CD4-positive, CD25-positive, alpha-beta regulatory T cell (primary cell): ENCODE measurements around the gene EFCAB10. TPM values are rescaled to one million over a fixed set of nuclear protein-coding genes. Genes with fewer than 3 reads are reported as not detected.
A peak's percentile ranks its signal among the peaks of the same experiment; 100 is the strongest.
"Not testable (repeated sequence)": the region's sequence is repeated elsewhere in the genome, so short reads cannot be mapped to it uniquely, and the experiment has no call there.

Source experiments
- ATAC-seq, 2 donors: fragments of 150-1000 bp; cut with Tn5 transposase; one replicate each; pipeline ENCODE4 v1.10.0; 2021; ENCODE audit warnings: low read depth in 2 of 2, moderate number of reproducible peaks in 2 of 2, moderate library complexity in 1 of 2
- DNase-seq, 3 donors: peaks; one replicate each; pipeline versions ENCODE4 v3.0.0 to v3.0.0-alpha.2; 2012 to 2022; ENCODE audit warnings: mixed read lengths in 1 of 3
- H3K27ac ChIP-seq: one replicate; pipeline ENCODE4 v1.7.0; 2013; ENCODE audit warnings: mild to moderate bottlenecking, low read length; ENCODE audit not compliant: insufficient read depth, poor library complexity, severe bottlenecking
- H3K27me3 ChIP-seq: one replicate; pipeline ENCODE4 v1.7.0; 2013; ENCODE audit warnings: low read length; ENCODE audit not compliant: control insufficient read depth, insufficient read depth
- H3K36me3 ChIP-seq: one replicate; pipeline ENCODE4 v1.7.0; 2013; ENCODE audit warnings: mild to moderate bottlenecking, low read length, moderate library complexity; ENCODE audit not compliant: control insufficient read depth, insufficient read depth
- H3K4me1 ChIP-seq: 2 replicates; pipeline ENCODE4 v1.7.0; 2013; ENCODE audit warnings: mild to moderate bottlenecking, low read length; ENCODE audit not compliant: insufficient read depth, control insufficient read depth, poor library complexity, severe bottlenecking
- H3K4me3 ChIP-seq: one replicate; pipeline ENCODE4 v1.7.0; 2013; ENCODE audit warnings: low read depth, mild to moderate bottlenecking, low read length, moderate library complexity
- H3K9me3 ChIP-seq, 2 experiments: 1 replicate in 1 of 2; 2 replicates in 1 of 2; pipeline ENCODE4 v1.7.0; 2013; ENCODE audit warnings: low read length in 2 of 2, mild to moderate bottlenecking in 1 of 2, moderate library complexity in 1 of 2; ENCODE audit not compliant: control insufficient read depth in 2 of 2
- H3K27ac Mint-ChIP-seq, 3 donors: one replicate each; pipeline ENCODE4 v1.8.0; 2020 to 2022; ENCODE audit warnings: mild to moderate bottlenecking in 3 of 3, mixed read lengths in 3 of 3, moderate library complexity in 2 of 3
- H3K27me3 Mint-ChIP-seq: one replicate; pipeline ENCODE4 v1.8.0; 2022; ENCODE audit warnings: mild to moderate bottlenecking, mixed read lengths
- H3K36me3 Mint-ChIP-seq: one replicate; pipeline ENCODE4 v1.8.0; 2020; ENCODE audit warnings: mixed read lengths
- H3K4me1 Mint-ChIP-seq, 4 donors: one replicate each; pipeline ENCODE4 v1.8.0; 2020 to 2022; ENCODE audit warnings: mixed read lengths in 4 of 4, mild to moderate bottlenecking in 1 of 4
- H3K4me3 Mint-ChIP-seq, 4 donors: one replicate each; pipeline ENCODE4 v1.8.0; 2020 to 2022; ENCODE audit warnings: mild to moderate bottlenecking in 4 of 4, mixed read lengths in 4 of 4, moderate library complexity in 3 of 4
- H3K9me3 Mint-ChIP-seq, 7 donors: one replicate each; pipeline ENCODE4 v1.8.0; 2020 to 2022; ENCODE audit warnings: mixed read lengths in 7 of 7, mild to moderate bottlenecking in 3 of 7, moderate library complexity in 2 of 7
- polyA plus RNA-seq, 4 donors: library from polyadenylated mRNA; unstranded; fragments of 300-500 nt; fragmentation: Illumina TruSeq; gene quantifications; one replicate each; pipeline ENCODE4 v1.2.3, GENCODE V29; 2021
- total RNA-seq: library from RNA; stranded (reverse); gene quantifications from one replicate; pipeline ENCODE4 v1.2.3, GENCODE V29; 2022

Gene EFCAB10
- total and polyA plus RNA-seq, 5 donors from 2014 or later = 0.86 TPM; not detected in 4

- H3K27me3 ChIP-seq = no peaks in the 10 kb centered on the region
- H3K27ac Mint-ChIP-seq = no peak overlapping the region
- DNase-seq (no peak), ATAC-seq (no peak)
- no peaks in the 10 kb centered on the region for H3K4me1 ChIP-seq
- H3K4me3 ChIP-seq = no peak overlapping the region
- no peak overlapping the region for H3K27ac ChIP-seq
- H3K4me3 Mint-ChIP-seq = no peak overlapping the region
- no peaks in the 10 kb centered on the region for H3K4me1 Mint-ChIP-seq
- H3K27me3 Mint-ChIP-seq = no peaks in the 10 kb centered on the region
- H3K36me3 Mint-ChIP-seq = peaks cover 28% of the 10 kb centered on the region
- peaks cover 37% of the 10 kb centered on the region for H3K36me3 ChIP-seq
- no peaks in the 10 kb centered on the region for H3K9me3 ChIP-seq
- H3K9me3 Mint-ChIP-seq = no peaks in the 10 kb centered on the region
Observed at GRCh38 chr7:105610165-105610930, 29.1 kb upstream of the EFCAB10 start.

- no peaks in the 10 kb centered on the region for H3K9me3 ChIP-seq
- H3K9me3 Mint-ChIP-seq = no peaks in the 10 kb centered on the region
- H3K4me3 ChIP-seq = no peak overlapping the region
- H3K36me3 Mint-ChIP-seq = peaks cover 16% of the 10 kb centered on the region
- DNase-seq (no peak), ATAC-seq (no peak)
- H3K4me1 ChIP-seq = no peaks in the 10 kb centered on the region
- peaks cover 6% of the 10 kb centered on the region for H3K27me3 Mint-ChIP-seq
- H3K36me3 ChIP-seq = no peaks in the 10 kb centered on the region
- H3K27me3 ChIP-seq = no peaks in the 10 kb centered on the region
- H3K27ac Mint-ChIP-seq = no peak overlapping the region
- H3K27ac ChIP-seq = no peak overlapping the region
- H3K4me1 Mint-ChIP-seq = peaks cover 0 to 6% (median 1%) of the 10 kb centered on the region in 4 donors
- no peak overlapping the region for H3K4me3 Mint-ChIP-seq
Observed at GRCh38 chr7:105602325-105603305, 21.3 kb upstream of the EFCAB10 start.

DNA sequence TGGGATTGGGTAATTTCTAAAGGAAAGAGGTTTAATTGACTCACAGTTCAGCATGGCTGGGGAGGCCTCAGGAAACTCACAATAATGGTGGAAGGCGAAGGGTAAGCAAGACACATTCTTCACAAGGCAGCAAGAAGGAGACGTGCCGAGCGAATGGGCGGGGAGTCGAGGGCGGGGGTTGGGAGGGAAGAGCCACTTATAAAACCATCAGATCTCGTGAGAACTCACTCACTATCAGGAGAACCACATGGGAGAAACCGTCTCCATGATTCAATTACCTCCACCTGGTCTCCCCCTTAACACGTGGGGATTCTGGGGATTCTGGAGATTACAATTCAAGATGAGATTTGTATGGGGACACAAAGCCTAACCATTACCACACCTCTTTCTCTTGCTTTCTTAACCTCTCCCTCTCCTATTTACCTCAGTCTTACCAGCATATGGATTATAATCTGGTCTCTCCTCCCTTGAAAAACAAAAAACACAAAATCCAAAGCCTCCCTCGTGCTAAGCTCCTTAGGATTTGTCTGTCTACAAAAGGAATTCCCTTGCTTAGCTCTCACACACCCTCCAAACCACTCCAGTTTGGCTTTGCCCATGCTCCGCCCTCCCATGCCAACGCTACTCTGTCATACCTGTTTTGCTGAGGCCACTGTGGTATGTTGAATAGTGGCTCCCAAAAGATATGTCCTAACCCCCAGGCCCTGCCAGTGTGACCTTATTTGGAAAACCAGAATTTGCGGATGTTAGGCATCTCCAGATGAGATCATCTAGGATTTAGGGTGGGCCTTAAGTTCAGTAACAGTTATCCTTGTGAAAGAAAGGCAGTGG, 19.6 kb upstream of the EFCAB10 start:
- H3K9me3 Mint-ChIP-seq = no peaks in the 10 kb centered on the region
- peak overlapping the region in 1 of 3 donors; percentile 66 for H3K27ac Mint-ChIP-seq
- no peak overlapping the region for H3K4me3 Mint-ChIP-seq
- DNase-seq (no peak), ATAC-seq (no peak)
- peaks cover 12% of the 10 kb centered on the region for H3K36me3 Mint-ChIP-seq
- no peak overlapping the region for H3K27ac ChIP-seq
- H3K4me1 Mint-ChIP-seq = peaks cover 0 to 6% (median 1%) of the 10 kb centered on the region in 4 donors
- H3K36me3 ChIP-seq = no peaks in the 10 kb centered on the region
- no peaks in the 10 kb centered on the region for H3K4me1 ChIP-seq
- H3K9me3 ChIP-seq = no peaks in the 10 kb centered on the region
- H3K27me3 ChIP-seq = no peaks in the 10 kb centered on the region
- no peak overlapping the region for H3K4me3 ChIP-seq
- H3K27me3 Mint-ChIP-seq = peaks cover 12% of the 10 kb centered on the region

DNA sequence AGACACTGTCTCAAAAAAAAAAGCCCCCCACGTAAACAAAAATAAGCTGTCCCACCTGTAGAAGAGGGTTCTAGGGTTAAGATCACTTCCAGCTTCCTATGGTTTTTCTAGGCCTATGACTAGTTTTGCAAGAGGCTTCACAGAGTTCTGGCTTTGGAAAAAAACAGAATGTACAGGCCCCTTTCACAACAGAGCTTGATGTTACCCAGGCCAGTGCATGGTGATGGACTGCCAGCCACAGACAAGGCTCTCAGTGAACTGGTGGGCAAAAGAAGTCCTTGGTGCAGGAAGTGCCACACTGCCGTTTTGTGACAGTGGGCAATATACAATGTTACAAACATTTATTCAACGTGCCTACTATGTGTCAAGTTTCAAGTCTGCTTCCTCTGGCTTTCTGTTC, 18.3 kb upstream of the EFCAB10 start:
- Histone ChIP-seq H3K4me1 (no peaks in the 10 kb centered on the region), H3K27ac (no peak overlapping the region), H3K36me3 (no peaks in the 10 kb centered on the region), H3K27me3 (no peaks in the 10 kb centered on the region), H3K4me3 (no peak overlapping the region), H3K9me3 (no peaks in the 10 kb centered on the region)
- peak overlapping the region in 1 of 3 donors; percentile 43 for H3K27ac Mint-ChIP-seq
- H3K9me3 Mint-ChIP-seq = no peaks in the 10 kb centered on the region
- no peak overlapping the region for H3K4me3 Mint-ChIP-seq
- ATAC-seq (no peak), DNase-seq (no peak)
- peaks cover 12% of the 10 kb centered on the region for H3K27me3 Mint-ChIP-seq
- peaks cover 8% of the 10 kb centered on the region for H3K36me3 Mint-ChIP-seq
- H3K4me1 Mint-ChIP-seq = peaks cover 0 to 6% (median 0%) of the 10 kb centered on the region in 4 donors

DNA sequence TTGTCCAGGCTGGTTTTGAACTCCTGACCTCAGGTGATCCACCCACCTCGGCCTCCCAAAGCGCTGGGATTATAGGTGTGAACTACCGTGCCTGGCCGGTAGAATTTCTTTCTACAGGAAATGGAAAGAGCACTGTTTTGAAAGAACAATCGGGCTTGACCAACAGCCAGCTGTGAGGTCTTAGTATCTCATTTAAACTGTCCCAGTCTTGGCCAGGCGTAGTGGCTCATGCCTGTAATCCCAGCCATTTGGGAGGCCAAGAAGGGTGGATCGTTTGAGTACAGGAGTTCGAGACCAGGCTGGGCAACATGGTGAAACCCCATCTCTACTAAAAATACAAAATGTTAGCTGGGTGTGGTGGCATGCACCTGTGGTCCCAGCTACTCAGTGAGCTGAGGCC, 17.8 kb upstream of the EFCAB10 start:
- not testable (repeated sequence) for H3K4me3 Mint-ChIP-seq, H3K9me3 ChIP-seq, H3K4me3 ChIP-seq, H3K9me3 Mint-ChIP-seq, DNase-seq, H3K27ac ChIP-seq, H3K36me3 ChIP-seq, H3K27ac Mint-ChIP-seq, ATAC-seq, H3K4me1 Mint-ChIP-seq, H3K4me1 ChIP-seq, H3K27me3 ChIP-seq, H3K36me3 Mint-ChIP-seq
- H3K27me3 Mint-ChIP-seq = peaks cover 12% of the 10 kb centered on the region

DNA sequence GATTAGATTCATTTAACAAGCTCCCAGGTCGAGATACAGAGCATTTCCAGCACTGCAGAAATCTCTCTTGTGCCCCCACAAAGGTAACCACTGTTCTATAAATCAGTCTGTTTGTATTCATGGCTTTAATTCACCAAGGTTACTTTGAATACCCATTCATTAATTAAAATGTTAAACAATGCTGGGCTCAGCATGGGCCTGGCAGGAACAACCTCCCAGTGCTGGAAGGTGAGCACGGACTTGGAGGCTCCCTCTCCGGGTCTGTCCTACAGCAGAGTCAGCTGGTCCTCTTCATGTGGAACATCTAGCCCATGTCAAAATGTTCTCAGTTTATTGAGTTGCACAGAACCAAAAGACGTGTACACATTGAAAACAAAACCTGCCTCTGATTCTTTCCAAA, 15.6 kb upstream of the EFCAB10 start:
- Mint-ChIP-seq H3K4me3 (no peak overlapping the region), H3K9me3 (no peaks in the 10 kb centered on the region), H3K4me1 (no peaks in the 10 kb centered on the region), H3K36me3 (no peaks in the 10 kb centered on the region), H3K27me3 (peaks cover 12% of the 10 kb centered on the region), H3K27ac (no peak overlapping the region)
- Histone ChIP-seq H3K4me1 (no peaks in the 10 kb centered on the region), H3K36me3 (no peaks in the 10 kb centered on the region), H3K9me3 (no peaks in the 10 kb centered on the region), H3K27me3 (no peaks in the 10 kb centered on the region), H3K27ac (no peak overlapping the region), H3K4me3 (no peak overlapping the region)
- no peak for ATAC-seq
- DNase-seq = no peak

GRCh38 chr7:105594034-105594433, 12.7 kb upstream of the EFCAB10 start:
- DNase-seq = no peak
- no peaks in the 10 kb centered on the region for H3K36me3 ChIP-seq
- no peaks in the 10 kb centered on the region for H3K27me3 ChIP-seq
- no peak for ATAC-seq
- no peak overlapping the region for H3K27ac Mint-ChIP-seq
- H3K27ac ChIP-seq = no peak overlapping the region
- no peaks in the 10 kb centered on the region for H3K36me3 Mint-ChIP-seq
- H3K4me1 ChIP-seq = no peaks in the 10 kb centered on the region
- peaks cover 0 to 6% (median 5%) of the 10 kb centered on the region in 4 donors for H3K4me1 Mint-ChIP-seq
- no peak overlapping the region for H3K4me3 ChIP-seq
- H3K9me3 ChIP-seq = no peaks in the 10 kb centered on the region
- H3K9me3 Mint-ChIP-seq = no peaks in the 10 kb centered on the region
- H3K27me3 Mint-ChIP-seq = peaks cover 6% of the 10 kb centered on the region
- H3K4me3 Mint-ChIP-seq = no peak overlapping the region
